HG02610 (cell line): Measurements from ENCODE around the gene COL10A1.

Source experiments
- ATAC-seq: cut with Tn5 transposase; IDR thresholded peaks from one replicate; pipeline ENCODE4 v1.9.1; 2021; ENCODE audit warnings: mild to moderate bottlenecking, moderate library complexity; ENCODE audit not compliant: unreplicated experiment

Gene COL10A1

DNA sequence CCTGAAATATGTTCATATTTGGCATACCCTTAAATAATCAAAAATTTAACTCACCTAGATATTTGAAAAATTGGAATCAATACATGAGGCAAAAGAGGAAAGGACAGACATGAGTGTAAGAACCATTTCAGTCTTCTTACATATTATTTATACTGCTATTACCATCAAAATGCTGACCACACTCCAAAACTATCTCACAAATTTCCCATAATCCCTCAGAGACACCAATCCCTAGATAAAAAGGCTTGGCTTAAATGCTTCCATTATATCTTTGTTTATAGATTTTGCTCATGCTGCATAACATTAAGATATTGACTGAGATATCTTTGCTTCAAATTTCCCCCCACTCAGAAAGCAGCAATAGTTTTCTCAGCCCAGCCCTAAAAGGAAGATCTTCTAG, 37.0 kb downstream of the COL10A1 start:
- ATAC-seq, result no peak

DNA sequence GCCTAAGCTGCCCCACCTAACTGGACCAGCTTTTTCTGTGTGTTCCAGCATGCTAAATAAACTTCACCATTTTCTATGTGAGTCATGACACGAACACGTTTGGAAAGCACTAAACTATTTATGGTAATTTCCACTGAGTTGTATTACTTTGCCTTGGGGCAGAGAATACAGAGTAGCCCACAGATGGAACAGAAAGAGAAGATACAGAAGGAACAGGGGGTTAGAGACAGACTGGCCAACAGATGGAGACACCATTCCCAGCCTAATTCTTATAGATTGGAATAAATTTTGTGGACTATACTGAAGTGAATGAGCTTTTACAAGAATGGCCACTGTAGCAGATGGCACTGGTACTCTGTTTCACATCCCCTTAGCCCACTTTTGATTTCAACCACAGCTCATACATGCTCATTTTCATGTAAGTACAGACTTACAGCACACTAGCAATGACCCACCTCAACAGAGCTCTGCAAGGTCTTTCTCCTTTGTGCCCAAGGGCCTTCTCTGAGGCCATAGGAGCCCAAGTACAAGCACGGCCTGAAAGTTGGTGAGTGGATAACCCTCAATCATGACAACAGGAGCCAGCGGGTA, 38.4 kb downstream of the COL10A1 start:
- ATAC-seq, result peak; percentile 91

DNA sequence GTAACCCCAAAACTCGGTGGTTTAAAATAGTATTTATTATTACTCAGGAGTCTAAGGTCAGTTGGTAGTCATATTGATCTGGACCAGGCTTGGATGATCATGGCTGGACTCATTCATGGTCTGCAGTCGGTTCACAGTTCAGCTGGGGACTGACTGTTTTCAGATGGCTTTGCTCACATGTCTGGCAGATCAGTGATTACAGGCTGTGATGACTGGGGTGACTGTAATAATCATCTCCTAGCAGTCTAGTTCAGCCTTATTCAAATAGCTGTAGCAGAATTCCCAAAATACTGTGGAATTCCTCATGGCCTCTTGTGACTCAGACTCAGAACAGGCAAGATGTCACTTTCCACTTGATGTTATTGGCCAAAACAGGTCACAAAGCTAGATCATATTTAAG, 41.6 kb downstream of the COL10A1 start:
- no peak for ATAC-seq

DNA sequence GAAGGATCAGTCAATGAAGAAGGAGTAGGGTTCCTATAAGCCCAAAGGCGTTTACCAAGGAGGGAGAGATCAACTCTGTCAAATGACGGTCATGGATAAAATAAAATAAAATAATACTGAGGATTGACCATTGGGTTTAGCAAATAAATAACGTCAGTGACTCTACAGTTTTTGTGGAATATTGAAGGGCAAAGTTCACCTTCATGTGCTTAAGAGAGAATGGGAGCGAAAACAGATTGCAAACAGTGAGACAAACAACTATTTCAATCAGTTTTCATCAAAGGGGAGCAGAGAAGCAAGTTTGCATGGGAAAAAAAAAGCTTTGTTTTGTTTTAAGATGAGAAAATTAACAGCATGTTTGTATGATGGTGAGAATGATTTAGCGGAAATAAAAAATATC, 42.9 kb downstream of the COL10A1 start:
- ATAC-seq, result no peak

DNA sequence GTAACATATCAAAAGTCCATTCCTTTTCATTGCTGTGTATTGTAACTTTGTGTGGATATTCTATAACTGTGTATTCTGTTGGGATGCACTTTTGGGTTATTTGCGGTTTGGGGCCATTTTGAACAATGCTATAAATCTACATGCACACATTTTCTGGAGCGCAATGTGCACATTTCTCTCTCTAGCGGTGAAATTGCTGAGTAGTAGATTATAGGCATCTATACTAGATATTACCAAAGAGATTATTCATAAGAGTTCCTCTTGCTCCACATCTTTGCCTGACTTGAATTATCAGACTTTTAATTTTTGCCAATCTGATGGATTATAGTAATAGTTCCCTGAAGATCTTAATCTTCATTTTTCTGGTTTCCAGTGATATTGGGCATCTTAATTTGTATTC, 47.0 kb downstream of the COL10A1 start:
- ATAC-seq, result no peak

DNA sequence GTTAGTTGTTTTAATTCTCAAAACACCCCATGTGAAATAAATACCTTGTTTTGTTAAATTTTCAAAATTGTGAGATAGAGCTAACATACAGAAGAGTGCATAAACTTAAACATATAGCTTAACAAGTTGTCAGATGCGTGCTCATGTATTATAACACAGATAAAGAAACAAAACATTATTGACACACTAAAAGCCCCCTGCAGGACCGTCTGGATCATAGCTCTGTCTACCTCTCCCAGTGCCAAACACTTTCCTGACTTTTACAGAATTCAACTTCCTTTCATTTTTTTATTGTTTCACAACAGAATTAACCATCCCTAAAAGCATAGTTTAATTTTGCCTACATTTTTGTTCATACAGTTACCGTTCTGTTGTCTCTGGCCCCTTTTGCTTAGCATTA, 47.4 kb downstream of the COL10A1 start:
- ATAC-seq, result no peak

DNA sequence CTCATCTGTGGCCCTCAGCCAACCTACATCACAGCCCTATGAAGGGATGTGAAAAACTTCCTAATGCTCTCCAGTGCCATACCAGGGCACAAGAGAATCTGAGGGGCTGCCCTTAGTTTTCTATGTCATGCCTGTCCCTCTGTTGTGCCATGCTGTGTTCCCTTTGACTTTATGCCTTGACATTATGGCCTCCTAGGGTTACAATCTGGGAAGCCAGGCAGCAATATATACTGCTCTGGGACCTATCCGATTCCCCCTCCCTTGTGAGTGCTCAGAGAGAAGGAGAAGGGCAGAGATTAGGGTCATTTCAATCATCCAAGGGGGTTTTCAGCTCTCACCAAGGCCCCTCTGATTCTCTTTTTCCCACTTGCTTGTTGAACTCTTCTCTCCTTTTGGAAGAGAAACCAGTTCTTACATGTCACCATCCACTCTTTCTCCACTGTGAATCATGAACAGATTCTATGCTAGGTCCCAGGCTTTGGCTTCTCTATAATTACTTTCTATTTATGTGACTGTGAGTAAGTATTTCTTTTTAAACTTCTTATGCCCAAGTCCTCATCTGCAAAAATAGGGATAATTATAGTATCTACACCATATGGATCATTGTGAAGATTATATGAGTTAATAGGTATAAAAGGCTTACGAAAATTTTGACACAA, 51.1 kb downstream of the COL10A1 start:
- ATAC-seq, result no peak

DNA sequence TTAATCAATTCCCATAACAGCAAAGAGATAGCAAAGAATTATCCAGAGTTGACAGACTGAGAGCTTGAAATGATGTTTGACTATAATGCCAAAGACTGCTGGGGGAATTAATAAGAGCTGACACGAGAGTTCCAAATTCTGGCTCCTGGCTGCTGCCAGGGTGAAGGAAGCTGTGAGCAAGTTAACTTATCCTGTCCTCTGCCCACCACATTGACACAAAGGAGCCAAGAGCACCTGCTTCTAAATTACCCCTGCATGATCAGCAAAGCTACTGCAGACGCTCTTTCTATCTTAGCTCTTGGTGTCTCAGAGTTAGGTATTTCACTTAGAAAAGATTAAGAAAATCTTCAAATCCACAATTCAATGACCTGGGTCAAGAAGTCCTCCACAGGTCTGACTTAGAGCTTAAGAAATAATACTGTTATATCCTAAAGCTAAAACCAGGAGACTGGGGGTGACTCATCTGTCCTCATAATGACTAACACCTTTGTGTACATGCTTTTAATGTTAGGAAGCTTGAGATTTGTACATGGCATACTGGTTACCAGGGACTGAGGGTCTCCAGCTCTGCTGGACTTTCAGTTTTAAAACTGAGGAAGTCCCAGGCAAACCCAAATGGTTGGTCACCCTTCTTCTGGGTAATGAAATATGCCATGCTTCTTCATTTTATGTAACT, 52.0 kb downstream of the COL10A1 start:
- ATAC-seq, result no peak

DNA sequence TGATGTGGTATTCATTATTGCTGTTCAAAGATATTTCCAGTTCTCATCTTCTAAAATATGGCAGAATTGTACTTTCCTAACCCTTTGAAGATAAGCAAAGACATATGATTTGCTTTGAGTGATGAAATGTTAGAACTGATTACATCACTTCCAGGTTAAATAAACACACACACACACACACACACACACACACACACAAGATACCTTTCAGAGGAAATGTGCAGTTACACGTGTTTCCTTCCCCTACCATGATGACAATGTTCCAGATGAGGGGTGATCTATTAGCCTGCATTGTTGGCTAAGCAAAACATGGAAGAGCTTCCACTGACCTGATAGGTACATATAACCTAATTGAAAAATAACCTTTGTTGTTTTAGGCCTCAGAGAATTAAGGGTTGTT, 53.6 kb downstream of the COL10A1 start:
- no peak for ATAC-seq

DNA sequence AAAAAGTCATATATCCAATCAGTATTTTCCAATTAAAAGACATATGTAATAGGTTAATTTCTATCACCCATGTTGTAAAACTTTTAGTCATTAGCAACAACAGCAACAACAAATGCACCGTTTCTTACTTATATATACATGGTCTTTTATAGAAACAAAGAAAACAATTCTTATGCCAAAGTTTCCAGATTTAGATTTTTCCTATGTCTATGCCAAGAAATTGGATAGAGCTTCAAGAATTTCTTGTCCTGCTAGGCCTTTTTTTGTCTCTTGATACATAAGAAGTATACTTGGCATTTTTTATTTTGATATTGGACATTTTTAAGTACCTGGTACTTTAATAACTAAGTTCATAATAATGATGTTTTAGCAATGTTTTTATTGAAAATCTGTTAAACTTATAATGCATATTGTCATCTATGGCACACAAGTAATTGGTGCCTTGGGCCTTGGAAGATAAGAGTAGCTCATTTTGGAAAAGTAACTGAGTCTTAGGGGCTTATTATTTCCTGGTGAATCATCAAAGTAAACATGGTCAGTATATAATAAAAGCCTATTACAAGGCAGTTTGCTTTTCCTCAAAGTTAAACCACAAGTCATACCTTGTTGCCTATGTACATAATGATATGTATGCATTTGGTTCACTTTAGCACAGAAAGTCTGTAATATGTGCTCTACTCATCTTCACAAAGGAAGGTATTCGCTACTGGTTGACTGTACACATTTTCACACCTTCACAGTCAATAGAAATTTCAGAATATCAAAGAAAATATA, 55.1 kb downstream of the COL10A1 start:
- no peak for ATAC-seq

DNA sequence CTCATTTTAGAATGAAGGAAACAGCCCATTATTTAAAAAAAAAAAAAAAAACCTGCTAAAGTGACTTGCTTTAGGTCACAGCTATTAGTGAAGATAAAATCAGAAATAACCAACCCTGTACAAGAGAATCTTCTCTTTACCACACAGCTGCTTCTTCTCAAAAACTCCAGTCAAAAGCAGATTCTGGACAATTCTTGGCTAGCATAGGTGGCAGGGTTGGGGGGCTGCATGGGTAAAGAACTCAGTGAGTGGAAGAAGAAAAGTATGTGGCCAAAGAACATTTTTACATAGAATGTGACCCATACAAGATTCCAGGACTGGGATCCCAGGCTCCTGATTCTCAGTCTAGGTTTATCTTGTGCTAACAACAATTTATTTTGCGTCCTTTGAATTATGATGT, 55.8 kb downstream of the COL10A1 start:
- ATAC-seq, result no peak
